Rectal smooth muscle tissue (tissue), 1 donor: Measurements from ENCODE around the gene SCNM1.
"Not testable (repeated sequence)": the region's sequence is repeated elsewhere in the genome, so short reads cannot be mapped to it uniquely, and the experiment has no call there.

Source experiments
- H3K27ac ChIP-seq: one replicate; pipeline ENCODE4 v1.7.0; 2013; ENCODE audit warnings: low read depth, low read length, inconsistent platforms
- H3K27me3 ChIP-seq: one replicate; pipeline ENCODE4 v1.7.0; 2013; ENCODE audit warnings: low read length; ENCODE audit not compliant: control insufficient read depth, insufficient read depth
- H3K36me3 ChIP-seq: one replicate; pipeline ENCODE4 v1.7.0; 2013; ENCODE audit warnings: low read length; ENCODE audit not compliant: control insufficient read depth, insufficient read depth
- H3K4me1 ChIP-seq: one replicate; pipeline ENCODE4 v1.7.0; 2013; ENCODE audit warnings: low read length; ENCODE audit not compliant: control insufficient read depth, insufficient read depth
- H3K4me3 ChIP-seq: one replicate; pipeline ENCODE4 v1.7.0; 2013; ENCODE audit warnings: low read length
- H3K9ac ChIP-seq: one replicate; pipeline ENCODE4 v1.7.0; 2013; ENCODE audit warnings: low read length

SCNM1 gene

GRCh38 chr1:151205381-151205965 is 39.5 kb downstream of the SCNM1 start:
- H3K4me1 ChIP-seq, H3K9ac ChIP-seq, H3K36me3 ChIP-seq, H3K27me3 ChIP-seq, H3K27ac ChIP-seq, H3K4me3 ChIP-seq: not testable (repeated sequence)

DNA sequence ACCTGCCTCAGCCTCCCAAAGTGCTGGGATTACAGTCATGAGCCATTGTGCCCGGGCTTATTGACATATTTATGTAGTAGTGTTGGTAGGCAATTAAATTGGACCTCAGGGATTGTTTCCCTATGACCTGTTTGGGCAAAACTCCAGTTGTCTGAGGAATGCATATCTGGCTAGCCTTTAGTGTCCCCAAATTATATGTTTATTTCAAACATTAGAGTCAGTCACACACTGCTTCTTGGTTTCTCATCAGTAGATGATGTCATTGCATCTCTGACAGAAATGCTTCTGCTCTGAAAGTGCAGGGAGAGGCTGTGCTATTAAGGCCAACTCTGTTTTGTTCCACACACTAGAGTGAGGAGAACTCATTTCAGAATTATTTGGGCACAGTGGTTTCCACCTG is 44.9 kb downstream of the SCNM1 start:
- Histone ChIP-seq H3K27ac (no peak overlapping the region), H3K9ac (no peak overlapping the region), H3K27me3 (no peaks in the 10 kb centered on the region), H3K4me1 (no peaks in the 10 kb centered on the region), H3K36me3 (no peaks in the 10 kb centered on the region), H3K4me3 (no peak overlapping the region)

GRCh38 chr1:151211972-151212705 is 46.2 kb downstream of the SCNM1 start:
- no peak overlapping the region for H3K9ac ChIP-seq
- H3K27ac ChIP-seq: no peak overlapping the region
- H3K27me3 ChIP-seq: no peaks in the 10 kb centered on the region
- no peaks in the 10 kb centered on the region for H3K36me3 ChIP-seq
- no peak overlapping the region for H3K4me3 ChIP-seq
- no peaks in the 10 kb centered on the region for H3K4me1 ChIP-seq

GRCh38 chr1:151213560-151213959 is 47.6 kb downstream of the SCNM1 start:
- Histone ChIP-seq H3K4me1 (no peaks in the 10 kb centered on the region), H3K27ac (no peak overlapping the region), H3K27me3 (no peaks in the 10 kb centered on the region), H3K4me3 (no peak overlapping the region), H3K9ac (no peak overlapping the region), H3K36me3 (no peaks in the 10 kb centered on the region)
